SU-DHL-6 (cell line): ENCODE measurements around the gene TEX19.

Source experiments
- H2AFZ ChIP-seq: fragments of 200-600 bp; sonication (generic); 2 replicates; pipeline ENCODE4 v1.6.1; 2014; ENCODE audit warnings: low read depth, mild to moderate bottlenecking, moderate library complexity, mixed read lengths, antibody characterized with exemption, low read length; ENCODE audit not compliant: severe bottlenecking
- H3F3A ChIP-seq: fragments of 200-600 bp; shearing (Covaris generic); 2 replicates; pipeline ENCODE4 v1.6.0; 2016; ENCODE audit warnings: antibody characterized with exemption, mild to moderate bottlenecking; ENCODE audit not compliant: insufficient read depth
- H3K27ac ChIP-seq: fragments of 200-600 bp; sonication (generic); 2 replicates; pipeline ENCODE4 v1.5.1; 2016; ENCODE audit warnings: low read depth, mild to moderate bottlenecking, low read length, moderate library complexity, mixed read lengths
- H3K27me3 ChIP-seq: fragments of 200-600 bp; sonication (generic), shearing (Covaris generic); 2 replicates; pipeline ENCODE4 v1.6.0; 2014; ENCODE audit warnings: mild to moderate bottlenecking, low read length
- H3K36me3 ChIP-seq: fragments of 200-600 bp; sonication (generic); 2 replicates; pipeline ENCODE4 v1.6.1; 2014; ENCODE audit warnings: mild to moderate bottlenecking, low read length, mixed read lengths
- H3K4me2 ChIP-seq: fragments of 300-600, 200-600 bp; shearing (Covaris generic), sonication (generic); 2 replicates; pipeline ENCODE4 v1.6.0; 2014; ENCODE audit warnings: low read length, low read depth, mild to moderate bottlenecking; ENCODE audit not compliant: poor library complexity, severe bottlenecking
- H3K4me3 ChIP-seq: fragments of 200-600 bp; sonication (generic); 2 replicates; pipeline ENCODE4 v1.5.1; 2014; ENCODE audit warnings: antibody characterized with exemption, low read length, mild to moderate bottlenecking, mixed read lengths; ENCODE audit not compliant: insufficient read depth, poor library complexity, severe bottlenecking
- H3K79me2 ChIP-seq: fragments of 200-600 bp; sonication (generic); 2 replicates; pipeline ENCODE4 v1.6.1; 2014; ENCODE audit warnings: mild to moderate bottlenecking, low read length, moderate library complexity; ENCODE audit not compliant: insufficient read depth
- H3K9ac ChIP-seq: fragments of 200-600 bp; sonication (generic); 2 replicates; pipeline ENCODE4 v1.7.0; 2014; ENCODE audit warnings: mild to moderate bottlenecking, low read length
- H3K9me2 ChIP-seq: fragments of 200-600 bp; sonication (generic); replicated peaks from 2 replicates; pipeline ENCODE4 v1.6.1; 2014; ENCODE audit warnings: low read length; ENCODE audit not compliant: insufficient read depth
- H3K9me3 ChIP-seq: fragments of 200-600 bp; sonication (generic); 2 replicates; pipeline ENCODE4 v1.6.1; 2014; ENCODE audit warnings: low read length, mixed read lengths; ENCODE audit not compliant: insufficient read depth
- H4K20me1 ChIP-seq: fragments of 200-600 bp; sonication (generic); 2 replicates; pipeline ENCODE4 v1.6.1; 2014; ENCODE audit warnings: low read depth, mild to moderate bottlenecking, antibody characterized with exemption, low read length, moderate library complexity, mixed read lengths
- EZH2phosphoT487 ChIP-seq: fragments of 200-600 bp; sonication (generic), shearing (Covaris generic); conservative IDR thresholded peaks from 2 replicates; pipeline ENCODE4 v1.6.1; 2018; ENCODE audit warnings: mild to moderate bottlenecking, antibody characterized with exemption, low read length, moderate library complexity, mixed read lengths
- TF ChIP-seq, protein P1 (sequence below): fragments of 200-600 bp; sonication (generic); IDR thresholded peaks from one replicate; pipeline ENCODE4 v1.5.1; 2017; ENCODE audit warnings: antibody characterized with exemption, mild to moderate bottlenecking, low read length, moderate library complexity; ENCODE audit not compliant: insufficient read depth, poor library complexity, severe bottlenecking

TEX19 gene

DNA sequence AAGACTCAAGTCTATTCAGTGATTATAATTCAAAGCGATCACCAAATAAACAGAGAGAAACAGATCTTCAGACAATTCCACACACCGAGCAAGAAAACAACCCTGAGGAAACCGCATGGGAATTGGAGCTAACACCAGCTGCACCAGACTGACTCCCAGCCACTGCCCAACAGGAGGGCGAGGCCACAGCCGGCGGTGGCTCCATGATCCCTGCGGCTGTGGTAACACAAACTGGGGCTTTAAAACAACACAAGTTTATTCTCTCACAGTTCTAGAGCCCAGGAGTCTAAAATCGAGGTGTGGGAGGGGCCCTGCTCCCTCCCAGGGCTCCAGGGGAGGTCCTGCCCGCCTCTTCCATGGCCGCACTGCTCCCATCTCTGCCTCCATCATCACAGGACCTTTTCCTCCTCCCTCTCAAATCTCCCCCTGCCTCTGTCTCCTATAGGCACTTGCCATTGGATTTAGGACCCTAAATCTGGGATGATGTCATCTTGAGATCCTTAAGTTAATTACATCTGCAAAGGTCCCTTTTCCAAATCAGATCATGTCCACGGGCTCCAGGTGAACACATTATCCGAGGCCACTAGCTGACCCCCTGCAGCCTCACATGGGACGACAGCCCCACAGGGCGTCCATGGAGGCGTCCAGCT lies 49.4 kb downstream of the TEX19 start:
- Histone ChIP-seq H3K36me3 (no peaks in the 10 kb centered on the region), H3K79me2 (no peaks in the 10 kb centered on the region), H3K4me3 (no peak overlapping the region), H3K27ac (no peak overlapping the region), H3F3A (no peaks in the 10 kb centered on the region), H3K9me3 (no peaks in the 10 kb centered on the region), H4K20me1 (no peaks in the 10 kb centered on the region), H2AFZ (no peak overlapping the region), H3K4me2 (no peak overlapping the region), H3K27me3 (no peaks in the 10 kb centered on the region), H3K9ac (no peak overlapping the region), H3K9me2 (no peaks in the 10 kb centered on the region)
- TF ChIP-seq, protein P1, sequence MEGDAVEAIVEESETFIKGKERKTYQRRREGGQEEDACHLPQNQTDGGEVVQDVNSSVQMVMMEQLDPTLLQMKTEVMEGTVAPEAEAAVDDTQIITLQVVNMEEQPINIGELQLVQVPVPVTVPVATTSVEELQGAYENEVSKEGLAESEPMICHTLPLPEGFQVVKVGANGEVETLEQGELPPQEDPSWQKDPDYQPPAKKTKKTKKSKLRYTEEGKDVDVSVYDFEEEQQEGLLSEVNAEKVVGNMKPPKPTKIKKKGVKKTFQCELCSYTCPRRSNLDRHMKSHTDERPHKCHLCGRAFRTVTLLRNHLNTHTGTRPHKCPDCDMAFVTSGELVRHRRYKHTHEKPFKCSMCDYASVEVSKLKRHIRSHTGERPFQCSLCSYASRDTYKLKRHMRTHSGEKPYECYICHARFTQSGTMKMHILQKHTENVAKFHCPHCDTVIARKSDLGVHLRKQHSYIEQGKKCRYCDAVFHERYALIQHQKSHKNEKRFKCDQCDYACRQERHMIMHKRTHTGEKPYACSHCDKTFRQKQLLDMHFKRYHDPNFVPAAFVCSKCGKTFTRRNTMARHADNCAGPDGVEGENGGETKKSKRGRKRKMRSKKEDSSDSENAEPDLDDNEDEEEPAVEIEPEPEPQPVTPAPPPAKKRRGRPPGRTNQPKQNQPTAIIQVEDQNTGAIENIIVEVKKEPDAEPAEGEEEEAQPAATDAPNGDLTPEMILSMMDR, result no peak
- no peak for TF ChIP-seq EZH2phosphoT487

DNA sequence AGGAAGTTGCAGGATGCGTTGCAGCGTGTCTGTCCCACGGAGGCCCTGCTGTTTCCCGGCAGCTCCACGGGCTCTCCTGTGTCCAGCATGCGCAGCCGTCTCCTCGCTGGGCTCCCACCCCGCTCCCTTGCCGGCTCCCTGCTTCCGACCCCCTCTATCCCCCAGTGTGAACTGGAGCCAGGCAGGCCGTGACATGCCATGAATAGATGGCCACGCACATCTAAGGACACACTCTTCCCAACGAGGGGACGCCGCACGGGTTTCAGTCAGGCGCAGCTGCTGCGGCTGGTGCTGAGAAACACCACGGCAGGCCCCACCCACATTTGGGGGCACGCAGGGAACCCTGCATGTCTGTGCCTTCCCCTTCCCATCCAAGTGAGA lies 49.9 kb downstream of the TEX19 start:
- Histone ChIP-seq H3K9me3 (no peaks in the 10 kb centered on the region), H3F3A (no peaks in the 10 kb centered on the region), H3K9me2 (no peaks in the 10 kb centered on the region), H3K79me2 (no peaks in the 10 kb centered on the region), H3K36me3 (no peaks in the 10 kb centered on the region), H3K27me3 (no peaks in the 10 kb centered on the region), H2AFZ (no peak overlapping the region), H4K20me1 (no peaks in the 10 kb centered on the region; the same call in 1 of the 2 replicates), H3K9ac (no peak overlapping the region), H3K4me3 (no peak overlapping the region), H3K27ac (no peak overlapping the region), H3K4me2 (no peak overlapping the region)
- TF ChIP-seq EZH2phosphoT487, result no peak
- TF ChIP-seq, protein P1, result no peak

DNA sequence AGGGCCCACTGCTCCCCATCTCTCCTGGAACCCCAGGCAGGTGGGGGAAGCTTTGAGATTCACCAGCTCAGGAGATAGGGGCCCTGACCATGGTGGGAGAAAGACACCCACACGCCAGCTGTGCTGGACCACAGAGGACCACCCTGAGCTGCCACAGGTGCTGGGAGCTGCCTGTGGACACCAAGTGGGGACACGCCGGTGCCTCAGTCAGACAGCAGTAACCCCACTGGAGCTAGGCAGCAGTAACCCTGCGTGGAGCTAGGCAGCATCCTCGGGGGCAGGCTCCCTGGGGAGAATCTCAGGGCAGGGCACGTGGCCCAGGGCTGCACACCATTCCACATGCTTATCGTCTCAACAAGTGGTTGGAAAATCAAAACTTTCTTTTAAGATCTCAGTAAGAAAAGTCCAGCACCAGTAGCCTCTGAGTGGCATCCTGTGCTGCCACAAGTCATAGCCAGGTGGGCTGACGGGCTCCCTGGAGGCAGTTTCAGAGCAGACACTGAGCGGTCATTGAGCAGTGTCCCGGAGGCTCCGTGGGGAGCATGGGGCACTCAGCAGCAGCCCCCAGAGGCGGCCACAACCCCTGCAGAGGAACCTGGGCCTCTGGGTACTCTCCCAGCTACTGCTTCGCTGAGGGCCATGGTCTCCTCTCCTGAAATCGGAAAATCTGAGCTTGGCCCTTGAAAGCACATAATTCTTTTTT lies 51.1 kb downstream of the TEX19 start:
- Histone ChIP-seq H3K4me2 (no peak overlapping the region), H3K9ac (no peak overlapping the region), H3F3A (no peaks in the 10 kb centered on the region), H3K36me3 (no peaks in the 10 kb centered on the region), H2AFZ (no peak overlapping the region), H3K27me3 (no peaks in the 10 kb centered on the region), H3K9me3 (no peaks in the 10 kb centered on the region), H3K9me2 (no peaks in the 10 kb centered on the region), H3K79me2 (no peaks in the 10 kb centered on the region), H4K20me1 (no peaks in the 10 kb centered on the region; the same call in 1 of the 2 replicates), H3K27ac (no peak overlapping the region), H3K4me3 (no peak overlapping the region)
- TF ChIP-seq, protein P1, result no peak
- no peak for TF ChIP-seq EZH2phosphoT487
